ENCODE measurements around the gene UNC13D.

Gene UNC13D

DNA sequence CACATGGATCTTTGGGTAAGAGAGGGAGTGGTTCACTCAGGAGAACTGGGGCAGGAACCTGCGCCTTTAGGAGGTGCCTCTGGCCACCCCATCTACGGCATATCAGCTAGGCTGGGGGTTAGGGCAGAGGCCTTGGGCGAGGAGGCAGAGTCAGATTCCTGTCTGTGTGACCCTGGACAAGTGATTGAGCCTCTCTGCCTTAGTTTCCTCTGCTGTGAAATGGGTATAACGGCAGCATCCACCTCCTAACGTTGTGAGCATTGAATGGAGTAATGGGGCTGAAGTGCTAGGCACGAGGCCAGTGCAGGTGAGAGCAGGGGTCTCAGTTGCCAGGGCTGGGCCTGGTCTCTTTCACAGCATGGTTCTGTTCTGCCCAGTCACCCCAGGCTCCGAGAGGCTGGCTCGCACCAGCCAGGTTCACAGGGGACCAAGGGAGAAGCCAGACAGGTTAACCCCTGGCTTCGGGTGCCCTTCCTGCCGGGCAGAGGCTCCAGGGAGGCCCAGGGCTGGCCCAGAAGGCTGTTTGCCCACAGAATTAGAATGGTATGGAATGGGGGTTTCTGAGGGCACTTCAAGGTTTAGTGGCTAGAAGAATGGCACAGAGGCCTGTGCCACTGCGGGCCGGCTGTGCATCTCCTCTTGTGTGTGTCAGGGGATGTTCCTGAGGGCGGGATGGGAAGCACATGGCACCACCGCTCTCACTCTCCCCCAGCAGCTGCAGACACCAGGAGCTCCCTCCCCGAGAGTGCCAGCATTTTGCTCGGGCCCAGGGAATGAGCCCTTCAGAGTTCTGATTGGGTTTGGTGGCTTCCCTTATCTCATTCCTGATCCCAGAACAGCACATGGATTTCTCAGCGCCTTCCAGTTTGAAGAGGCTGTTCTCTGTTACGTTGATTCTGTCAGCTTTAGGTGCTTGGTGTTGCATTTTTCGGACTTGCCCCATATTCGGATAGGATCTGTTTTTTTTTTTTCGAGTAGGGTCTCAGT is 23.8 kb downstream of the UNC13D start:
- TF ChIP-seq CTCF (IDR thresholded peaks at IDR 0.05; ENCODE audit: insufficient read depth, low read depth, low read length, missing control alignments), result no peak
- DNase-seq (ENCODE audit: low read depth), result no peak
- no peak overlapping the region for H3K4me3 ChIP-seq (ENCODE audit: low read length)

GRCh38 chr17:75819678-75820077 is 24.5 kb downstream of the UNC13D start:
- TF ChIP-seq CTCF (IDR thresholded peaks at IDR 0.05; ENCODE audit: insufficient read depth, low read depth, low read length, missing control alignments), result no peak
- H3K4me3 ChIP-seq (ENCODE audit: low read length), result no peak overlapping the region
- no peak for DNase-seq (ENCODE audit: low read depth)

GRCh38 chr17:75819116-75819515 is 25.1 kb downstream of the UNC13D start:
- H3K4me3 ChIP-seq (ENCODE audit: low read length), result no peak overlapping the region
- TF ChIP-seq CTCF (IDR thresholded peaks at IDR 0.05; ENCODE audit: insufficient read depth, low read depth, low read length, missing control alignments), result peak; percentile 22
- DNase-seq (ENCODE audit: low read depth), result peak; percentile 30

DNA sequence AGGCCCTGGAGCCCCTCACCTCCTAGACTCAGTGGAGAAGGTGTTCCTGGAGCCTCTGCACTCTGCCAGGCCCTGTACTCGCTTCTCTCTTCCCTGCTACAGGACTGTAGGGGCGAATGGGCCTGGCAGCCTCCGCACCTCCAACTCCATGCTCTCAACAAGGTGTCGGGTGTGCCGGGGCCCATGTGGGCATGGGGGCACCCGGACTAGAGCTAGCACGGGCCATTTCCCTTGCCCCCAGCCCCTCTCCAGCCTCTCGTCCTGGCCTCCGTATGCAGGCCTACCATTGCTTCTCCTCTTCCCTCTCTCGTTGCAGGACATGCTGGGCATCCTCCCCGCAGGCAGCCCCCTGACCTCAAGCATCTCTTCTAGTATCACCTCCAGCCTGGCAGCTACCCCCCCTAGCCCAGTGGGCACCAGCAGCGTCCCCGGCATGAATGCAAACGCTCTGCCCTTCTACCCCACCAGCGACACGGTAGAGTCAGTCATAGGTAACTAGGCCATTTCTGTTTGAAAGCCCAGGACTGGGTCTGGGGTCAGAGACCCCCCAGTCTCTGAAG is 25.8 kb downstream of the UNC13D start:
- no peak overlapping the region for H3K4me3 ChIP-seq (ENCODE audit: low read length)
- no peak for DNase-seq (ENCODE audit: low read depth)
- no peak for TF ChIP-seq CTCF (IDR thresholded peaks at IDR 0.05; ENCODE audit: insufficient read depth, low read depth, low read length, missing control alignments)

DNA sequence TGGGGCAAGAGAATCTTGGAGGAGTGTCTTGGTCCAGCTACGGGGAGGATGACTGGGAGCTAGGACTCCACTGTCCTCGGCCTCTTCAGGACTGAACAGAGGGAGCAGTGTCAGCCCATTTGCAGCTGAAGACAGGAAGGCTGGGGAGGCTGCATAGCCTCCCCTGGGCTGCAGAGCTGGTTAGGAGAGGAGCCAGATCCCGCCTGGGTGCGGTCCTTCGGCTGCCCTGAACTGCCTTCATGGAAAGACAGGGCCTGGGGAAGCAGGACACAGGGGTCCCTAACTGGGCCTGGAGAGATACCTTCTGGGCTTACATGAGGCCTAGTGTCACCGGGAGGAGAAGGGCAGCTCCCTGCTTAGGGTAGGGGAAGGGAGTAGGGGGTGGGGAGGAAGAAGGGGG is 26.6 kb downstream of the UNC13D start:
- DNase-seq (ENCODE audit: low read depth), result no peak
- no peak for TF ChIP-seq CTCF (IDR thresholded peaks at IDR 0.05; ENCODE audit: insufficient read depth, low read depth, low read length, missing control alignments)
- no peak overlapping the region for H3K4me3 ChIP-seq (ENCODE audit: low read length)

- no peak for TF ChIP-seq CTCF (IDR thresholded peaks at IDR 0.05; ENCODE audit: insufficient read depth, low read depth, low read length, missing control alignments)
- no peak overlapping the region for H3K4me3 ChIP-seq (ENCODE audit: low read length)
- no peak for DNase-seq (ENCODE audit: low read depth)
Observed at GRCh38 chr17:75816693-75817092, 27.5 kb downstream of the UNC13D start.

Measured in epithelial cell of esophagus (primary cell).